Type B pancreatic cell (in vitro differentiated cells): ENCODE data around the gene STARD13. TPM values are rescaled to one million over a fixed set of nuclear protein-coding genes. Genes with fewer than 3 reads are reported as not detected.

ENCODE experiments used
- DNase-seq: peaks from one replicate; pipeline ENCODE4 v3.0.0; 2021; ENCODE audit warnings: mixed read lengths; ENCODE audit not compliant: unreplicated experiment; ENCODE audit errors: extremely low spot score
- H3K27ac Mint-ChIP-seq: 2 replicates; pipeline ENCODE4 v1.8.0; 2021; ENCODE audit warnings: mild to moderate bottlenecking, mixed read lengths
- H3K27me3 Mint-ChIP-seq: 2 replicates; pipeline ENCODE4 v1.8.0; 2021; ENCODE audit warnings: mixed read lengths
- H3K36me3 Mint-ChIP-seq: 2 replicates; pipeline ENCODE4 v1.8.0; 2021; ENCODE audit warnings: mixed read lengths
- H3K4me1 Mint-ChIP-seq: one replicate; pipeline ENCODE4 v1.8.0; 2021; ENCODE audit warnings: mixed read lengths; ENCODE audit not compliant: unreplicated experiment
- H3K4me3 Mint-ChIP-seq: 2 replicates; pipeline ENCODE4 v1.8.0; 2021; ENCODE audit warnings: mild to moderate bottlenecking, mixed read lengths
- H3K9me3 Mint-ChIP-seq: 2 replicates; pipeline ENCODE4 v1.8.0; 2021; ENCODE audit warnings: mixed read lengths
- CTCF ChIP-seq: fragments of 200-600 bp; sonication (generic); conservative IDR thresholded peaks from 2 replicates; pipeline ENCODE4 v1.5.0; 2021; ENCODE audit warnings: antibody characterized with exemption, mild to moderate bottlenecking
- total RNA-seq: library from RNA; stranded (reverse); gene quantifications from 2 replicates; pipeline ENCODE4 v1.2.1, GENCODE V29; 2021; ENCODE audit warnings: low replicate concordance

Gene STARD13
- total RNA-seq, 1 donor from 2014 or later, result 12.1 TPM

- Mint-ChIP-seq H3K4me1 (peaks cover 29% of the 10 kb centered on the region), H3K4me3 (no peak overlapping the region), H3K27ac (no peak overlapping the region), H3K36me3 (peaks cover 7% of the 10 kb centered on the region), H3K27me3 (peaks cover 7% of the 10 kb centered on the region), H3K9me3 (no peaks in the 10 kb centered on the region)
- DNase-seq, result no peak
- no peak for TF ChIP-seq CTCF
Measured at GRCh38 chr13:33263484-33263883, 22.1 kb downstream of the STARD13 start.

GRCh38 chr13:33262997-33263396 is 22.6 kb downstream of the STARD13 start:
- TF ChIP-seq CTCF, result no peak
- Mint-ChIP-seq H3K9me3 (no peaks in the 10 kb centered on the region), H3K27me3 (peaks cover 7% of the 10 kb centered on the region), H3K4me3 (no peak overlapping the region), H3K4me1 (peaks cover 29% of the 10 kb centered on the region), H3K27ac (no peak overlapping the region), H3K36me3 (peaks cover 7% of the 10 kb centered on the region)
- DNase-seq, result no peak

- H3K36me3 Mint-ChIP-seq, result peaks cover 7% of the 10 kb centered on the region
- H3K27ac Mint-ChIP-seq, result no peak overlapping the region
- no peak for TF ChIP-seq CTCF
- DNase-seq, result no peak
- H3K4me1 Mint-ChIP-seq, result peaks cover 29% of the 10 kb centered on the region
- H3K4me3 Mint-ChIP-seq, result no peak overlapping the region
- H3K9me3 Mint-ChIP-seq, result no peaks in the 10 kb centered on the region
- H3K27me3 Mint-ChIP-seq, result peaks cover 7% of the 10 kb centered on the region
Measured at GRCh38 chr13:33262594-33262993, 23.0 kb downstream of the STARD13 start.

- H3K4me1 Mint-ChIP-seq, result peaks cover 29% of the 10 kb centered on the region
- DNase-seq, result no peak
- H3K27ac Mint-ChIP-seq, result peak overlapping the region; percentile 61
- TF ChIP-seq CTCF, result no peak
- peaks cover 7% of the 10 kb centered on the region for H3K36me3 Mint-ChIP-seq
- H3K27me3 Mint-ChIP-seq, result peaks cover 7% of the 10 kb centered on the region
- no peaks in the 10 kb centered on the region for H3K9me3 Mint-ChIP-seq
- H3K4me3 Mint-ChIP-seq, result peak overlapping the region; percentile 23
Measured at GRCh38 chr13:33262062-33262487, 23.5 kb downstream of the STARD13 start.

GRCh38 chr13:33261387-33262061 is 24.0 kb downstream of the STARD13 start:
- Mint-ChIP-seq H3K9me3 (no peaks in the 10 kb centered on the region), H3K4me1 (peaks cover 29% of the 10 kb centered on the region), H3K4me3 (peak overlapping the region; percentile 33), H3K36me3 (peaks cover 6% of the 10 kb centered on the region), H3K27ac (peak overlapping the region; percentile 61), H3K27me3 (peaks cover 5% of the 10 kb centered on the region)
- no peak for TF ChIP-seq CTCF
- DNase-seq, result no peak
